Pancreas (tissue), 10 donors: ENCODE measurements around the gene TMEM245. TPM values are rescaled to one million over a fixed set of nuclear protein-coding genes. Genes with fewer than 3 reads are reported as not detected.
A peak's percentile ranks its signal among the peaks of the same experiment; 100 is the strongest.

Source experiments
- ATAC-seq, 4 donors: fragments of 200-7000 bp; cut with Tn5 transposase; one replicate each; pipeline versions ENCODE4 v1.8.0 to v1.9.1; 2020; ENCODE audit warnings: mild to moderate bottlenecking in 4 of 4, moderate library complexity in 4 of 4
- DNase-seq, 6 donors: peaks; one replicate each; pipeline ENCODE4 v3.0.0-alpha.2; 2020
- FAIRE-seq: peaks from 2 replicates; lab custom pipeline; 2012; peaks lifted over from hg19 to GRCh38; lab: Jason Lieb, UNC
- H3K27ac ChIP-seq, 4 donors: fragments of 200-600 bp; sonication (generic); 1 replicate in 3 of 4; 2 replicates in 1 of 4; pipeline versions ENCODE4 v1.5.0 to v1.8.0; 2020
- H3K27me3 ChIP-seq, 4 donors: fragments of 200-600 bp; one replicate each; pipeline ENCODE4 v1.8.0; 2021
- H3K36me3 ChIP-seq, 3 donors: fragments of 200-600 bp; sonication (generic) in 1 of 3; one replicate each; pipeline versions ENCODE4 v1.5.0 to v1.8.0; 2020 to 2021
- H3K4me1 ChIP-seq, 3 donors: fragments of 200-600 bp; one replicate each; pipeline ENCODE4 v1.8.0; 2021
- H3K4me3 ChIP-seq, 4 donors: fragments of 200-600 bp; sonication (generic) in 2 of 4; one replicate each; pipeline versions ENCODE4 v1.5.0 to v1.8.0; 2020 to 2021
- H3K9me3 ChIP-seq, 4 donors: fragments of 200-600 bp; one replicate each; pipeline ENCODE4 v1.8.0; 2021
- WGBS, 2 donors: extraction: QIAGEN DNeasy Blood & Tissue Kit; methylation state at CpG; one replicate each; pipeline ENCODE4 v1.1.7; 2013; 5-methylcytosine and 5-hydroxymethylcytosine counted together
- intact Hi-C, 3 donors: fragments of 100-400 bp; cut with DNase I; formaldehyde crosslinking; loops; one replicate each; pipeline versions ENCODE4 v1.11.1 to v1.14.2; 2022
- polyA plus RNA-seq, 2 donors: library from polyadenylated mRNA; stranded (reverse); fragments of 200-250 nt; gene quantifications; one replicate each; pipeline ENCODE4 v1.2.3, GENCODE V29; 2013
- total RNA-seq, 6 donors: library from RNA; stranded (reverse); fragmentation: NEBNext Ultra II Directional in 4 of 6; extraction: Animal tissue kit (Norgen Biotek cat#: 25700) in 4 of 6; gene quantifications; one replicate each; pipeline versions ENCODE4 v1.2.1 to v1.2.4, GENCODE V29; 2021 to 2023
- TF ChIP-seq, protein P1 (sequence below), 4 donors: fragments of 200-600 bp; sonication (generic) in 3 of 4; IDR thresholded peaks; one replicate each; pipeline versions ENCODE4 v1.5.0 to v1.8.0; 2021; ENCODE audit warnings: antibody characterized with exemption in 4 of 4
- donor health status: healthy with polysubstance abuse.
- donor health status: DM: no; HTN: no; CAD: no; lungs with moderate emphysema.
- donor health status: DM: no; HTN: no; CAD: no.
- donor health status: control.
- donor health status: control.
- donor health status: Bipolar disorder and iron deficiency.
- donor health status: DM: yes; HTN: yes; CAD: no.
- donor health status: DM: no; HTN: no; CAD: no.
- donor health status: DM: no; HTN: no; CAD: no.
- donor health status: DM: yes; HTN: yes; CAD: no.

The TMEM245 gene
- total and polyA plus RNA-seq, 8 donors = 4.9 to 34.1 (median 22.4) TPM

DNA sequence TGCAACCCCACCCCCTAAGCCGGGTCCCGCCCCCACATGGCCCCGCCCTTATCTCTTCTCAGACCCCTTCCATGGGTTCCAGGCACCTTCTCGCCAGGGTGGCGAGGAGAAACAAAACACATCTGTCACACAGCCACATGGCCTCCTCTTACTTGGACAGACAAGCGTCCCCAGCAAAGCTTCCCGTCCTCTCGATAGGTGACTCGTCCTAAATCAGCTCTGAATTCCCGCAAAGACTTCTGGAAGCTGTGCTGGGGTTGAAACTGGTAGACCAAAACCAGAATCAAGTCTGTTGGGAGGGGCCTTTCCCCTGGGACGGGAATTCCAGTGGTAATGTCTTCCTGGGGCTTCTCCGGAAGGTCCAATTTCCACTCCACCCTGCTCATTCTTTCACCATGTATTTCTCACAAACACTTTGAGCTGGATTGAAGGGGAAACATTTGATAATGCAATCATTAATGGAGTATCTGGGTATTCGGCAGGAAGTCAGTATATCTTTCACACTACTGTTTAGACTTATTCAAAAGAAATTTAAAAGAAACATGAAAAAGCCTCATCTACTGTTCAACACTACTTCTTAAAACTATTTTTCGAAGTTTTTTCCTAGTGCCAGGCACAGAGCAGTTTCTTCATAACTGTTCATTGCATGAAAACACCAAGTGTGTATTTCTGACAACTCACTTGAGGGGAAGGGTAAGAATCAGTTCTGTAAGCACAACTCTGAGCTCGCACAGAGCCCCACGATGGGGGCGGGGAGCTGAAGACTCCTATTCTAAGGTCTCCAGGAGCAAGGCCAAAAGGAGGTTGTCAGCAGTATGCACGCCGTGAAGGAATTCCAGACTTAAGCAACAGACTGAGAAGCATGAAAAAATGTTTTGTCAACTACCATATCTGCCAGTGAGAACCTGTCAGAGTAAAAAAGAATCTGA lies 105.8 kb downstream of the TMEM245 start:
- ATAC-seq (no peak), DNase-seq (peak in 2 of 6 donors; percentile 26 to 28), FAIRE-seq (no peak)
- no peaks in the 10 kb centered on the region for H3K27me3 ChIP-seq
- no peaks in the 10 kb centered on the region for H3K9me3 ChIP-seq
- peak overlapping the region in 3 of 4 donors; percentile 85 to 94 (median 85) for H3K4me3 ChIP-seq
- peaks cover 10 to 22% (median 15%) of the 10 kb centered on the region in 3 donors for H3K4me1 ChIP-seq
- no peaks in the 10 kb centered on the region for H3K36me3 ChIP-seq
- 20 to 21% methylated on average over 19 of the region's 19 CpGs for WGBS, 2 donors
- H3K27ac ChIP-seq = peak overlapping the region; percentile 89 to 94 (median 92)
- TF ChIP-seq, protein P1, sequence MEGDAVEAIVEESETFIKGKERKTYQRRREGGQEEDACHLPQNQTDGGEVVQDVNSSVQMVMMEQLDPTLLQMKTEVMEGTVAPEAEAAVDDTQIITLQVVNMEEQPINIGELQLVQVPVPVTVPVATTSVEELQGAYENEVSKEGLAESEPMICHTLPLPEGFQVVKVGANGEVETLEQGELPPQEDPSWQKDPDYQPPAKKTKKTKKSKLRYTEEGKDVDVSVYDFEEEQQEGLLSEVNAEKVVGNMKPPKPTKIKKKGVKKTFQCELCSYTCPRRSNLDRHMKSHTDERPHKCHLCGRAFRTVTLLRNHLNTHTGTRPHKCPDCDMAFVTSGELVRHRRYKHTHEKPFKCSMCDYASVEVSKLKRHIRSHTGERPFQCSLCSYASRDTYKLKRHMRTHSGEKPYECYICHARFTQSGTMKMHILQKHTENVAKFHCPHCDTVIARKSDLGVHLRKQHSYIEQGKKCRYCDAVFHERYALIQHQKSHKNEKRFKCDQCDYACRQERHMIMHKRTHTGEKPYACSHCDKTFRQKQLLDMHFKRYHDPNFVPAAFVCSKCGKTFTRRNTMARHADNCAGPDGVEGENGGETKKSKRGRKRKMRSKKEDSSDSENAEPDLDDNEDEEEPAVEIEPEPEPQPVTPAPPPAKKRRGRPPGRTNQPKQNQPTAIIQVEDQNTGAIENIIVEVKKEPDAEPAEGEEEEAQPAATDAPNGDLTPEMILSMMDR (IDR thresholded peaks at IDR 0.05) = no peak
- intact Hi-C loops = no loop called here

DNA sequence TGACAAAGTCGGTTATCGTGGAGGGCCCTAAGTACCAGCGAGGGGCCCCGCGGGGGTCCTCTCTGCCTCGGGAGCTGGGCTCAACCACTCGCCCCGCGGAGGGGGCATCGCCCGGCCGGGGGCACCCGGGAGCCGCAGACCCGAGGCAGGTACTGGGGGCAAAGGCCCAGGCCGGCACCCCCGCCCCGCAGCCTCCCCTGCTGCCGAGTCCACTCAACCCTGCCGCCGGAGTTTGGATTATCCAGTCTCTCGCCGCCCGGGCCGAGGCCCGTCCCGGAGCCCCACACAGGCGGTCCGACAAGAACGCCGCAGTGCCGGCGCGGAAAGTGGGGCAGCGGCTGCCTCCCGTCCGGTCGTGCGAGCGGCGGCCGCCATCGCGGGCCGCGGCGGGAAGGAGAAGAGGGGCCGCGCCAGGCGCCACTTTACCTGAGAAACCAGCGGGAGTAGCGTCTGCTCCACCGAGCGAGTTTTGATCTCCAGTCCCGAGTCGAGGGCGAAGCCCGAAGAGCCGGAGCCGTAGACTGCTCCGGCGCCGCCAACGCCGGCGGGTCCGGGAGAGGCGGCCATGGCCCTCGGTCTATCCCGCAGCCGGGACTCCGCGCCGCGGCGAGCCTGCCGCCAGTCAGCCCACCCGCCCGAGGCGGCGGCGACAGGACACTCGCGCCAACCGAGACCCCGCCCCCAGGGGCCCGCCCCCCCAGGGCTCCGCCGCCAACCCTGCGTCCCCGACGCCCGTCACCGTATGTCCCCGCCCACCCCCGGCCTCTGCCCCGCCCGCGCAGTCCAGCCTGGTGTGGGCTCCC lies 106.7 kb downstream of the TMEM245 start, which contains the start of gene CTNNAL1:
TSS of gene CTNNAL1 (minus strand) at position 624 of the 803 bp plus-strand sequence. CDS start at position 567, 57 bp downstream.
- Histone ChIP-seq H3K4me3 (peak within 1 kb of the TSS; percentile 82 to 94 (median 85)), H3K4me1 (peaks cover 10 to 20% (median 15%) of the 10 kb centered on the region in 3 donors), H3K9me3 (no peaks in the 10 kb centered on the region), H3K36me3 (no peaks in the 10 kb centered on the region), H3K27me3 (no peaks in the 10 kb centered on the region), H3K27ac (peak within 1 kb of the TSS; percentile 89 to 94 (median 92))
- FAIRE-seq = no peak
- intact Hi-C loops = no loop called here
- 0% methylated on average over 53 to 99 of the region's 99 CpGs for WGBS, 2 donors
- peak; percentile 94 to 98 (median 94) for DNase-seq
- peak; percentile 92 to 96 (median 94) for ATAC-seq
- TF ChIP-seq, protein P1 (IDR thresholded peaks at IDR 0.05) = no peak

DNA sequence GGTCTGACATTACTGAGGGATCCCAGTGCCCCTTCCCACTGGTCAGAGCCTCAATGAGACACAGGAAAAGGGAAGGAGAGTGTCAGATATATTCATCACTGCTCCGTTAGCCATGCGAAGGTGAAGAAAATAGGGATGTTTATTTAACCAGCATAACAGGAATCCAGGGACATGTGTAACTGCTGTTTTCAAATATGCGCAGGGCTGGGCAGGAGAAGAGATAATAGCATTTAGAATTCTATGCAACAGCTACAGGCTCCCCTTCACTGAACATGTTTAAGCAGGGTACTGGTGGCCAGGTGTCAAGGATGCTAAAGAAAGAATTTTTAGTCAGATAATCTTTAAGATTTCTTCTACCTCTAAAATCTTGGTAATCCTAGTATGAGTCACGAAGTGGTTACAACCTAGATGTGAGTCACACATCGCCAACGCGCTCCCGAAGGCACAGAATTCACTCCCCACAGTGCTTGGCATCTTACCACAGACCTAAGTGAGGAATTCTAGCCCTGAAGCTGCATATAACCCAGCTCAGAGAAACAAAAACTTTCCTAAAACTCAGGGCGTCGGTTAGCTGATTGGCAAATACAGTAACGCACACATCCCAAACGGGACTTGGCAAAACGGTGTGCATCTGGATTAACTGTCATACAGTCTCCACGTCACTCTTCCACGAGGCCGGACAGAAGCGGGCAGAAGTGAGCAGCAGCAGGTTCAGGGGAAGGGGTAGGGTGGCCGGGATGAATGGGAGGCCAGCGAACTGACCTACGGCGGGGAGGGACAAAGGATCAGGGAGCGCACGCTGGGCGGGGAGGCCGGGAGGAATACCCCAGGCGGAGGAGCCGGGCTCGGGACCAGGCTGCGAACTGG lies 107.5 kb downstream of the TMEM245 start:
- TF ChIP-seq, protein P1 (IDR thresholded peaks at IDR 0.05) = no peak
- no peaks in the 10 kb centered on the region for H3K27me3 ChIP-seq
- ATAC-seq = peak; percentile 25 to 65 (median 42)
- peaks cover 7 to 12% (median 11%) of the 10 kb centered on the region in 3 donors for H3K4me1 ChIP-seq
- 1 to 2% methylated on average over 29 of the region's 29 CpGs for WGBS, 2 donors
- no peak for FAIRE-seq
- H3K4me3 ChIP-seq = peak overlapping the region; percentile 82 to 94 (median 85)
- no peaks in the 10 kb centered on the region for H3K9me3 ChIP-seq
- intact Hi-C loops = no loop called here
- peak in 5 of 6 donors; percentile 27 to 73 (median 61) for DNase-seq
- peak overlapping the region; percentile 89 to 94 (median 92) for H3K27ac ChIP-seq
- H3K36me3 ChIP-seq = no peaks in the 10 kb centered on the region

DNA sequence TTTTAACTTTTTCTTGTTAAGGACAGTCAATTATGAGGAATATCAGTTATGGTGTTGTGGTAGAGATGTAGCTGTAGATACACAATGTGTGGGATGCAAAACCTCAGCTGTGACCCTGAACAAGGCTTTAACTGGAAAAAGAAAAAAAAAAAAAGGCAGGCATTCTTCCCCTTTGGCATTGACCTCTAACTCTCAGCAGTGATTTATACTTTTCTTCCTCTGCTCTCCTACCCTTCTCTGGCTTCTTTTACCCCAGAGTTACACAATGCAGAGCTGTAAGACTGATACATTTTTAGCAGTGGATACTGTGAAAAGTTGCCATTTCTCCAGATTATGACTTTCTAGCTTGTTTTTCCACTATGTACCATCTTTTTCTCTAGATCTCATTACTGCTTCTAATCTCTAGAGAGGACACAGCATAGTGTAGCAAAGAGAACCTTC lies 108.5 kb downstream of the TMEM245 start:
- H3K27ac ChIP-seq = peak overlapping the region in 1 of 4 donors; percentile 91
- no peak overlapping the region for H3K4me3 ChIP-seq
- DNase-seq = no peak
- intact Hi-C loops = no loop called here
- TF ChIP-seq, protein P1 (IDR thresholded peaks at IDR 0.05) = no peak
- no peak for FAIRE-seq
- H3K9me3 ChIP-seq = no peaks in the 10 kb centered on the region
- no peaks in the 10 kb centered on the region for H3K27me3 ChIP-seq
- ATAC-seq = no peak
- peaks cover 0 to 12% (median 6%) of the 10 kb centered on the region in 3 donors for H3K4me1 ChIP-seq
- H3K36me3 ChIP-seq = no peaks in the 10 kb centered on the region
